ENCODE measurements around the gene DMKN.

DNA sequence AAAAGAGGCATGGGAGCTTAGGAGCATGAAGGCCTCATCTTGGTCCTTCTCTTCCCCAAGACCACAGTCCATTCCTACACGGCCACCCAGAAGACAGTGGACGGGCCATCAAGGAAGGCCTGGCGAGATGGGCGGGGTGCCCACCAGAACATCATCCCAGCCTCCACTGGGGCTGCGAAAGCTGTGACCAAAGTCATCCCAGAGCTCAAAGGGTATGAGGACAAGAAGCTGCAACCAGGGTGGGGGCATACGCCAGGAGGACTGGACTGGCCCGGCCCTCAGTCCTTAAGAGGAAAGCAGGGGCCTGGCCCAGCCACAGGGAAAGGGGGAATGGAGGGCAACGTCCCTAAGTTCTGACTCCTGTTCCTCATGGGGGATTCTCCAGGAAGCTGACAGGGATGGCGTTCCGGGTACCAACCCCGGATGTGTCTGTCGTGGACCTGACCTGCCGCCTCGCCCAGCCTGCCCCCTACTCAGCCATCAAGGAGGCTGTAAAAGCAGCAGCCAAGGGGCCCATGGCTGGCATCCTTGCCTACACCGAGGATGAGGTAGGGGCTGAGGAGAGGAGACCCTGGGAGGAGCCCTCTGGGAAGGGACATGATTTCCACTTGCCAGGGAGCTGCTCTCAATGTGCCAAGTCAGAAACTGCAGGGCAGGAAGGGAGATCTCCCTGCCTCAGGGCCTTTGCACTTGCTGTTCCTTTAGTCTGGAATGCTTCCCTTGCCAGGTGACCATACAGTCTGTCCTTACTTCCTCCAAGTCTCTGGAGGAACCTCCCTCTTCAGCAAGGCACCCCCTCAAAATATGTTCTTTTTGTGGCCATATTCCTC, 30.0 kb upstream of the DMKN start:
- TF ChIP-seq, protein P1, sequence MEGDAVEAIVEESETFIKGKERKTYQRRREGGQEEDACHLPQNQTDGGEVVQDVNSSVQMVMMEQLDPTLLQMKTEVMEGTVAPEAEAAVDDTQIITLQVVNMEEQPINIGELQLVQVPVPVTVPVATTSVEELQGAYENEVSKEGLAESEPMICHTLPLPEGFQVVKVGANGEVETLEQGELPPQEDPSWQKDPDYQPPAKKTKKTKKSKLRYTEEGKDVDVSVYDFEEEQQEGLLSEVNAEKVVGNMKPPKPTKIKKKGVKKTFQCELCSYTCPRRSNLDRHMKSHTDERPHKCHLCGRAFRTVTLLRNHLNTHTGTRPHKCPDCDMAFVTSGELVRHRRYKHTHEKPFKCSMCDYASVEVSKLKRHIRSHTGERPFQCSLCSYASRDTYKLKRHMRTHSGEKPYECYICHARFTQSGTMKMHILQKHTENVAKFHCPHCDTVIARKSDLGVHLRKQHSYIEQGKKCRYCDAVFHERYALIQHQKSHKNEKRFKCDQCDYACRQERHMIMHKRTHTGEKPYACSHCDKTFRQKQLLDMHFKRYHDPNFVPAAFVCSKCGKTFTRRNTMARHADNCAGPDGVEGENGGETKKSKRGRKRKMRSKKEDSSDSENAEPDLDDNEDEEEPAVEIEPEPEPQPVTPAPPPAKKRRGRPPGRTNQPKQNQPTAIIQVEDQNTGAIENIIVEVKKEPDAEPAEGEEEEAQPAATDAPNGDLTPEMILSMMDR (IDR thresholded peaks at IDR 0.05) = no peak
- TF ChIP-seq, protein P2, sequence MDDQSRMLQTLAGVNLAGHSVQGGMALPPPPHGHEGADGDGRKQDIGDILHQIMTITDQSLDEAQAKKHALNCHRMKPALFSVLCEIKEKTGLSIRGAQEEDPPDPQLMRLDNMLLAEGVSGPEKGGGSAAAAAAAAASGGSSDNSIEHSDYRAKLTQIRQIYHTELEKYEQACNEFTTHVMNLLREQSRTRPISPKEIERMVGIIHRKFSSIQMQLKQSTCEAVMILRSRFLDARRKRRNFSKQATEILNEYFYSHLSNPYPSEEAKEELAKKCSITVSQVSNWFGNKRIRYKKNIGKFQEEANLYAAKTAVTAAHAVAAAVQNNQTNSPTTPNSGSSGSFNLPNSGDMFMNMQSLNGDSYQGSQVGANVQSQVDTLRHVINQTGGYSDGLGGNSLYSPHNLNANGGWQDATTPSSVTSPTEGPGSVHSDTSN (IDR thresholded peaks at IDR 0.05) = no peak
- no peak for TF ChIP-seq RCOR1 (IDR thresholded peaks at IDR 0.05; ENCODE audit: low read depth, low read length)
- TF ChIP-seq KDM1A (IDR thresholded peaks at IDR 0.05; ENCODE audit: low read depth) = no peak
- peak; percentile 19; the same call in 1 of the 2 replicates for TF ChIP-seq POLR2A (IDR thresholded peaks at IDR 0.05; ENCODE audit: low read length)
- no peak for TF ChIP-seq MYC (IDR thresholded peaks at IDR 0.05; ENCODE audit: borderline replicate concordance, low read length)
